GM21367 (cell line): ENCODE measurements around the gene BAZ1B.
"Not testable (repeated sequence)": the region's sequence is repeated elsewhere in the genome, so short reads cannot be mapped to it uniquely, and the experiment has no call there.

ENCODE experiments used
- ATAC-seq: cut with Tn5 transposase; IDR thresholded peaks from one replicate; pipeline ENCODE4 v1.9.1; 2021; ENCODE audit not compliant: unreplicated experiment

BAZ1B gene

DNA sequence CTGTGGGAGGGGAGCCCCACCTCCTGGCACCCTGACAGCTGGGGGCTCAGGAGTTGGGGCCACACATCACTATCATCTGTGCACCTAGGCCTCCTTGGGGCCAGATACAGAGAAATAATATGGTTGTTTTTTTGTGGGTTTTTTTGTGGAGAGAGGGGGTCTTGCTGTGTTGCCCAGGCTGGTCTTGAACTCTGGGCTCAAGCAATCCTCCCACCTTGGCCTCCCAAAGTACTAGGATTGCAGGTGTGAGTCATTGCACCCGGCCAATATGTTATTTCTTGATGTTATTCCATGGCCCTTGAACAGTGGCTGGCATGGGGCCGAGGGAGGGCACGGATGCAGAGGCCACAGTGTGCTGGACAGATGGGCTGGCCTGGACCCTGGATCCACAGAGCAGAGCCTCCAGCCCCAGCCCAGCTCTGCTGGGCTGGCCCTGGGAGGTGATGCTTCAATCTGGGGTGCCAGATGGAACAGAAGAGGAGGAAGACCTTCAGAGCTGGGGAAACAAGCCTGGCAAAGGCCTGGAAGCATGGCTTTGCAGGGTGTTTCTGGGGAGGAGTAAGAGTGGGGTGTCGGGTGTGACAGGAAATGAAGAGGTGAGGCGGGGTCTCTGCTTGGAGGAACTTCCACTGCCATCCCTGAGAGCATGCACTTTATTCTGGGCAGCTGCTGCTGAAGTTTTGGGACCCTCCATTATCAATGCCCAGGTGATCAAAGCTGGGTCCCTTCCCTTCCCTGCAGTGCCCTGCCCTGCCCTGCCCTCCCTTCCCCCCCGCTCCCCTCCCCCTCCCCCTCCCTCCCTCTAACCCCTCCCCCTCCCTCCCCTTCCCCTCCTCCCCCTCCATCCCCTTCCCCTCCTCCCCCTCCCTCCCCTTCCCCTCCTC is 92.2 kb downstream of the BAZ1B start:
- ATAC-seq: no peak

DNA sequence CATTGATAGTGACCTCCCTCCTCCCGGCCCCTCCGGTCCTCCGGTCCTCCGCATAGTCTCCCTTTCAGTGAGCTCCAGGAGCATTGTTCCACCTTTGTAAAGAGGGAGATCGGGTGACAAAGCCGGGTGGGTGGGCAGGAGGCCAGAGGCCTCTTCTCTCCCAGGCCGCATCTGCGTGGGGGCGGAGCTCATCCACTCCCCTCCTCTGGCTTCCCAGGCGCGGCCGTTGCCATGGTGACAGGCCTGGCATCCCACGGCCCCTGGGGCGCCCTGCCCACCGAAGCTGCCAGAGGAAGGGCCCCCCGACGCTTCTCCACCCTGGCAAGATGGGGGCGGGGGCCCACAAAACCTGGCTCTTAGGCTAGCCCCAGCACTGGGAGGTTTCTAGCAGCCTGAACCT is 92.9 kb downstream of the BAZ1B start:
- ATAC-seq: no peak

GRCh38 chr7:73427902-73428787 is 93.9 kb downstream of the BAZ1B start:
- ATAC-seq: no peak

DNA sequence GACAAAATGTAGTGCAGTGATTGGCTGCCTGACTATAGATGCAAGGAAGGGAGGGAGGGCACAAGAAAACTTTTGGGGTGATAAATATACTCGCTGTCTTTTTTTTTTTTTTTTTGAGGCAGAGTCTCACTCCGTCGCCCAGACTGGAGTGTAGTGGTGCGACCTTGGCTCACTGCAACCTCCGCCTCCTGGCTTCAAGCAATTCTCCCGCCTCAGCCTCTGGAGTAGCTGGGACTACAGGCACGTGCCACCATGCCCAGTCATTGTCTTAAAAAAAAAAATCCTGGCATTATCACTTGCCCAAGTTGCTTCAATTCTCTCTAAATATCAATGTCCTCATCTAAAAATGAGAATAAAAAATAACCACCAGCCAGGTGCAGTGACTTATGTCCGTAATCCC is 96.1 kb downstream of the BAZ1B start:
- no peak for ATAC-seq

DNA sequence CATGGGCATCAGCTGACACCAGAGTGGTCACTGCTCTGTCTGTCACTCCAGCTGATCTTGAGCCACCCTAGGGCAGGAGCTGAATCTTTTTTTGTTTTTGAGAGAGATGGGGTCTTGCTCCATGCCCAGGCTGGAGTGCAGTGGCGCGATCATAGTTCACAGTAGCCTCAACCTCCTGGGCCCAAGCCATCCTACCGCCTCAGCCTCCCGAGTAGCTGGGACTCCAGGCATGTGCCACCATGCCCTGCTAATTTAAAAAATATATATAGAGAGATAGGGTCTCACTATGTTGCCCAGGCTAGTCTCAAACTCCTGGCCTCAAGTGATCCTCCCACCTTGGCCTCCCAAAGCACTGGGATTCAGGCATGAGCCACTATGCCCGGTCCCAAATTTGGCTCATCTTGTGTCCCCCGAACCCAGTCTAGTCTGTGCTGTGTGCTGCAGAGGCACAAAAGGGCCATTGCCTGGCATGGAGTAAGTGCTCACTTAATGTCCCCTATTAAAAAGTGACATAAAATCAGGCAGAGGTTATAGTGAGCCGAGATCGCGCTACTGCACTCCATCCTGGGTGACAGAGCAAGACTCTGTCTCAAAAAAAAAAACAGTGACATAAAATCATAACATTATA is 96.6 kb downstream of the BAZ1B start:
- ATAC-seq: no peak

- ATAC-seq: no peak
Measured at GRCh38 chr7:73424489-73424885, 97.6 kb downstream of the BAZ1B start.

- ATAC-seq: no peak
Measured at GRCh38 chr7:73423519-73424488, 98.3 kb downstream of the BAZ1B start.

GRCh38 chr7:73420610-73421009 is 101.5 kb downstream of the BAZ1B start:
- not testable (repeated sequence) for ATAC-seq

- not testable (repeated sequence) for ATAC-seq
Measured at GRCh38 chr7:73420016-73420415, 102.1 kb downstream of the BAZ1B start.

- no peak for ATAC-seq
Measured at GRCh38 chr7:73418113-73418703, 103.9 kb downstream of the BAZ1B start.

DNA sequence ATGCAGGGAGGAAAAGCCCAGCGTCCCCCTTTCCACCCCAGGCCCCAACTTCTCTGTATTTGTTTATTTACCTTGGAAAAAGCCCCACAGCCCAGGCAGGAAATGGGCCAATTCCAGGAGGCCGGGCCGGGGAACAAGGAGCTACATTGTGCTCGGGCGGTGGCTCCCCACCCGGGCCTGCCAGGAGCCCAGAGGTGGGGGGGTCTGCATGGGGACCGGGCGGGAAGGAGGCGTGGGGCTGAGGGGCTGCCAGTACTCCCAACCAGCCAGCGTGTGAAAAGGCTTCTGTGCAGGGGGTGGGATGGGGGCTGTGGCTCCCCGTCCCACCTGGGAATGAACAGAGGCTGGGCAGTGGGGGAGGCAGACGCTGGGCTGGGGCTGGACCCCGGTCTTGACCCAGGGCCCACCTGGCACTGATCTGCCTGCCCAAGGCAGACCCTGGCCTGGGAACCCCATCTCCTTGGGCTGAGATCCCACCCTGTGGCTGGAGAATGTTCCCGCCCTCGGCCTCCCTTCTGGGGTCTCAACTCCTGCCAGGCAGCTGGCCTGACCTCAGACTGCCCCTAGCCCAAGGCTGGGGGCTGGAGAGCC is 111.5 kb downstream of the BAZ1B start:
- not testable (repeated sequence) for ATAC-seq

GRCh38 chr7:73404860-73405259 is 117.2 kb downstream of the BAZ1B start:
- not testable (repeated sequence) for ATAC-seq

DNA sequence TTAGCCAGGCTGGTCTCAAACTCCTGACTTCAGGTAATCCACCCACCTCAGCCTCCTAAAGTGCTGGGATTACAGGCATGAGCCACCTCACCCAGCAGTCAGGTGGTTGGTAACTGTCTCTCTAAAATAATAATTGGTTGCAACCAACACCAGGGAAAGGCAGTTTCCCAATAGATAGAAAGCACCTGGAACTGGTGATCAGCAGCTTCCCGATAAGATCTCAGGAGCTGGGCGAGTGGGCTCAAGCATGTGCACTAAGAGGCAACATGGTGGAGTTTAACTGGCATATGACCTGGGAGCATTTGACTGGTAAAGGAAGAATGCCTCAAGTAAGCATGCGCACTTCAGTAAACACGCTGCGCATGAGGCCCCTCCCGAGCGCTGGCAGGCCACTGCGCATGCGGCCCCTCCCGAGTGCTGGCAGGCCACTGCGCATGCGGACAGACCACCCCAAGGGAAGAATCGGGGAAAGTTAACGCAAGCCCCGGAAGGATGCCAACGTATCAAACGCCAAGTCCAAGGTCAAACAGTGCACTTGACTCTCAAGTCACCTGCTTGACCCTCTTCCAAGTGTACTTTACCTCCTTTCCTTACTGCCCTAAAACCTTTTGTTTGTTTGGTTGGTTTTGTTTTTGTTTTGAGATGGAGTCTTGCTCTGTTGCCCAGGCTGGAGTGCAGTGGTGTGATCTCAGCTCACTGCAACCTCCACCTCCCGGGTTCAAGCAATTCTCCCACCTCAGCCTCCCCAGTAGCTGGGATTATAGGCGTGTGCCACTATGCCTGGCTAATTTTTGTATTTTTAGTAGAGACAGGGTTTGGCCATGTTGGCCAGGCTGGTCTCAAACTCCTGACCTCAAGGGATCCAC is 122.7 kb downstream of the BAZ1B start:
- not testable (repeated sequence) for ATAC-seq

GRCh38 chr7:73397521-73398281 is 124.4 kb downstream of the BAZ1B start:
- ATAC-seq: no peak

DNA sequence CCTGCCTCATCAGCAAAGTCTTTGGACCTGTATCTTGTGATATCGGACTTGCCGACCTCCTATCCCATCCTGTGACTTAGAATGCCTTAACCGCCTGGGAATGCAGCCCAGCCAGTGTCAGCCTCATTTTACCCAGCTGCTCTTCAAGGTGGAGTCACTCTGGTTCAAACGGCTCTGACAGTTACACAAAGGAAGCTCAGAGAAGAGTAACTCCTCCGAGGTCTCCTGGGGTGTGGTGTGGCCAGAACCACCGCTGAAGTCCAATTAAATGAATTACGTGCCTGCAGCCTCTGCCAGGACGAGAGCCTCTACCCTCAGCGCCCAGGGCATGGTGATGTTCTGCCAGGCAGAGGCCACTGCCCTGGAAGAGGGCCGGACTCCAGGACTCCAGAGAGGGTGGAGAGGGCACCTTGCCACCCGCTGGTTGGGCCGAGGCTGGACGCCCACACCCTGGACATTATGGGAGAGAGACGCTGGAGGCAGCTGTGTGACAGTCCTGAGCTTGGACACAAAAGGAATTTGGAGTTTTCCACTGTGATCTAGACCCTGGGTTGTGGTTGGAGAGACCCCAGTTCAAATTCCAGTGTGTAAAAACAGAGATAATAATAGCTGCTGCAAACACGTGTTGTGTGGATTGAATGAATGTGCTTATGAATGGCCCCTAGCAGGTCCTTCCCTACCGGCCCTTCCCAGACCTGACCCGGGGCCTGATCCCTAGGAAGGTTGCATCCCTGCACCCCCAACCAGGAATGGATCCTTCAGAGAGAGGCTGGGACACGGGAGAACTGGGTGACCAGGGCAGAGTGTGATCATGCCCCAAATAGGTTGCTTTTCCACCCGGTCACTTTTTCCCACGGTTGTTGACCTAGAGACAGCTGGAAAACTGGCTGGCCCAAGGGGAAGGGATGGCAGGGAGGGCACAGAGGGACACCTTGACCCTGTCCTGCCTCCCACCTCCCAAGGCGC is 126.3 kb downstream of the BAZ1B start:
- no peak for ATAC-seq

GRCh38 chr7:73394422-73394821 is 127.7 kb downstream of the BAZ1B start:
- no peak for ATAC-seq

- ATAC-seq: no peak
Measured at GRCh38 chr7:73391396-73391795, 130.7 kb downstream of the BAZ1B start.
